Mucosa of rectum (tissue), 2 donors: ENCODE results near the gene AQP4.

Source experiments
- H3K27ac ChIP-seq, 2 donors: one replicate each; pipeline ENCODE4 v1.7.0; 2013; ENCODE audit warnings: inconsistent platforms in 2 of 2, low read depth in 2 of 2, low read length in 2 of 2
- H3K27me3 ChIP-seq, 2 donors: one replicate each; pipeline ENCODE4 v1.7.0; 2013; ENCODE audit warnings: low read length in 2 of 2; ENCODE audit not compliant: control insufficient read depth in 2 of 2, insufficient read depth in 2 of 2
- H3K36me3 ChIP-seq, 2 donors: one replicate each; pipeline ENCODE4 v1.7.0; 2013; ENCODE audit warnings: low read length in 2 of 2; ENCODE audit not compliant: control insufficient read depth in 2 of 2, insufficient read depth in 2 of 2
- H3K4me1 ChIP-seq, 2 donors: one replicate each; pipeline ENCODE4 v1.7.0; 2013; ENCODE audit warnings: low read length in 2 of 2, mild to moderate bottlenecking in 1 of 2; ENCODE audit not compliant: control insufficient read depth in 2 of 2, insufficient read depth in 2 of 2
- H3K4me3 ChIP-seq, 2 donors: one replicate each; pipeline ENCODE4 v1.7.0; 2013; ENCODE audit warnings: low read length in 2 of 2
- H3K9ac ChIP-seq, 2 donors: one replicate each; pipeline ENCODE4 v1.7.0; 2013; ENCODE audit warnings: low read length in 2 of 2, low read depth in 1 of 2, mild to moderate bottlenecking in 1 of 2
- H3K9me3 ChIP-seq, 2 donors: one replicate each; pipeline ENCODE4 v1.7.0; 2013; ENCODE audit warnings: low read length in 2 of 2; ENCODE audit not compliant: control insufficient read depth in 2 of 2
- donor health status: healthy.
- donor health status: Normal muscosa, but diverticular disease.

Gene AQP4

DNA sequence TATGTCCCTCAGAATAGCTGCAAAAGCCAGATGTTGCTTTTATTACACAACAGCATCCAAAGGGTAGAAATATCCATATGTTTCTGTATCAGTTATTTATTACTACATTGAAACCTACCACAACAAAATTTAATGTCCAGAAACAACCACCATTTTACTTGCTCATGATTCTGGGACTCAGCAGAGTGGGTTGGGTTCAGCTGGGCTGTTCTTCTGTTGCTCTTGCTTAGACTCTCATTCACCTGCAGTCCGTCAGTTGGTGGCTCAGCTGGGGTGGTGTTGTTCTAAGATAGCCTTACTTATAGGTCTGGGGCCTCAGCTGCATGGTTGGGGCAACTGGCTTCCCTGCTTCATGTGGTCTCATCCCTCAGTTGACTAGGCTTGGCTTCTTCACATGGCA is 21.7 kb downstream of the AQP4 start:
- H3K9ac ChIP-seq = no peak overlapping the region
- no peak overlapping the region for H3K4me3 ChIP-seq
- peaks cover 0 to 2% of the 10 kb centered on the region in 2 donors for H3K9me3 ChIP-seq
- no peaks in the 10 kb centered on the region for H3K27me3 ChIP-seq
- no peaks in the 10 kb centered on the region for H3K36me3 ChIP-seq
- no peaks in the 10 kb centered on the region for H3K4me1 ChIP-seq
- no peak overlapping the region for H3K27ac ChIP-seq

- Histone ChIP-seq H3K9ac (no peak overlapping the region), H3K36me3 (no peaks in the 10 kb centered on the region), H3K27ac (no peak overlapping the region), H3K27me3 (no peaks in the 10 kb centered on the region), H3K4me1 (no peaks in the 10 kb centered on the region), H3K9me3 (peaks cover 0 to 2% of the 10 kb centered on the region in 2 donors), H3K4me3 (no peak overlapping the region)
Observed at GRCh38 chr18:26840965-26841364, 24.5 kb downstream of the AQP4 start.

- Histone ChIP-seq H3K27me3 (no peaks in the 10 kb centered on the region), H3K36me3 (no peaks in the 10 kb centered on the region), H3K9ac (no peak overlapping the region), H3K4me3 (no peak overlapping the region), H3K4me1 (no peaks in the 10 kb centered on the region), H3K27ac (no peak overlapping the region), H3K9me3 (peaks cover 0 to 2% of the 10 kb centered on the region in 2 donors)
Observed at GRCh38 chr18:26839609-26840008, 25.9 kb downstream of the AQP4 start.

- no peak overlapping the region for H3K9ac ChIP-seq
- H3K9me3 ChIP-seq = no peaks in the 10 kb centered on the region
- no peaks in the 10 kb centered on the region for H3K36me3 ChIP-seq
- no peak overlapping the region for H3K27ac ChIP-seq
- H3K4me1 ChIP-seq = no peaks in the 10 kb centered on the region
- H3K27me3 ChIP-seq = no peaks in the 10 kb centered on the region
- no peak overlapping the region for H3K4me3 ChIP-seq
Observed at GRCh38 chr18:26832302-26832701, 33.2 kb downstream of the AQP4 start.

GRCh38 chr18:26827581-26827980 is 37.9 kb downstream of the AQP4 start:
- no peaks in the 10 kb centered on the region for H3K27me3 ChIP-seq
- no peak overlapping the region for H3K27ac ChIP-seq
- no peaks in the 10 kb centered on the region for H3K4me1 ChIP-seq
- no peaks in the 10 kb centered on the region for H3K36me3 ChIP-seq
- H3K4me3 ChIP-seq = no peak overlapping the region
- no peaks in the 10 kb centered on the region for H3K9me3 ChIP-seq
- H3K9ac ChIP-seq = no peak overlapping the region

GRCh38 chr18:26826656-26827235 is 38.8 kb downstream of the AQP4 start:
- H3K4me1 ChIP-seq = no peaks in the 10 kb centered on the region
- no peak overlapping the region for H3K4me3 ChIP-seq
- no peaks in the 10 kb centered on the region for H3K36me3 ChIP-seq
- no peak overlapping the region for H3K27ac ChIP-seq
- H3K27me3 ChIP-seq = no peaks in the 10 kb centered on the region
- no peaks in the 10 kb centered on the region for H3K9me3 ChIP-seq
- no peak overlapping the region for H3K9ac ChIP-seq

GRCh38 chr18:26821181-26821580 is 44.3 kb downstream of the AQP4 start:
- H3K27ac ChIP-seq = no peak overlapping the region

GRCh38 chr18:26819046-26819445 is 46.5 kb downstream of the AQP4 start:
- H3K27ac ChIP-seq = no peak overlapping the region
- H3K9me3 ChIP-seq = peaks cover 0 to 3% of the 10 kb centered on the region in 2 donors
- H3K27me3 ChIP-seq = no peaks in the 10 kb centered on the region
- H3K4me1 ChIP-seq = no peaks in the 10 kb centered on the region
- H3K36me3 ChIP-seq = no peaks in the 10 kb centered on the region
- no peak overlapping the region for H3K9ac ChIP-seq
- no peak overlapping the region for H3K4me3 ChIP-seq

More at GRCh38 chr18:26821181-26821580, 44.3 kb downstream of the AQP4 start:
- Histone ChIP-seq H3K4me1 (no peaks in the 10 kb centered on the region), H3K36me3 (no peaks in the 10 kb centered on the region), H3K27me3 (no peaks in the 10 kb centered on the region), H3K9ac (no peak overlapping the region), H3K4me3 (no peak overlapping the region), H3K9me3 (peaks cover 0 to 3% of the 10 kb centered on the region in 2 donors)

DNA sequence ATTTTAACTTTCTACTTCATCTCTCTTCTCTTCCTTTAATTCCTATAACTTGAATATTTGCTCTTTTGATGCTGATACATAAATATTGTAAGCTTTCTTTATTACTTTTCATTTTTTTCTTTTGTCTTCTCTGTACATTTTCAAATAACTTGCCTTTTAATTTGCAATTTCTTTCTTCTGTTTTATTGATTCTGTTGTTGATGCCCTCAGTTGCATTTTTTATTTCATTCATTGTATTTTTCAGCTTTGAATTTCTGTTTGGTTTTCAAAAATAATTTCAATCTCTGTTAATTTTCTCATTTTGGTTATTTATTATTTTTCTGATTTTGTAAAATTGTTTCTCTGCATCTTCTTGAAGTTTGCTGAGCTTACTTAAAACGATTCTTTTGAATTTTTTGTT is 47.0 kb downstream of the AQP4 start:
- H3K27me3 ChIP-seq = no peaks in the 10 kb centered on the region
- peaks cover 0 to 3% of the 10 kb centered on the region in 2 donors for H3K9me3 ChIP-seq
- no peak overlapping the region for H3K4me3 ChIP-seq
- no peak overlapping the region for H3K9ac ChIP-seq
- H3K27ac ChIP-seq = no peak overlapping the region
- no peaks in the 10 kb centered on the region for H3K36me3 ChIP-seq
- no peaks in the 10 kb centered on the region for H3K4me1 ChIP-seq

DNA sequence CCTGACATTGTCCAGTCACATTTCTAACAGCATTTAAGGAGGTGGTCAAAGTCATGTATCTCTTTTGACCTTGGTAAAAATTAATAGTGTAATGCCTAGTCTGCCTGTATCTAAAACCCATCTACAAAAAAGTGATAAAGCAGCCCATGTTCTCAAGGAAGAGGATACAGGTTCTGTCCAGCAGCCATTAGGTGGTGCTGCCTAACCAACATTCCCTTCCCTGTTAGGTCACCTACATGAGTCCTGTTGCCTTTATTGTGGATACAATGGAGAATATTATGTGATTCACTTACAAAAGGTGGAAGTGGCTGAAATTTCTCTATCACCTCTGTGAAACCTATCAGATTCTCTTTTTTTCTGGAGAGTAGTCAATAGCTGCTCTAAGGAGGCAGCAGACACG is 52.5 kb downstream of the AQP4 start:
- Histone ChIP-seq H3K9me3 (no peaks in the 10 kb centered on the region), H3K4me3 (no peak overlapping the region), H3K9ac (no peak overlapping the region), H3K4me1 (no peaks in the 10 kb centered on the region), H3K27ac (no peak overlapping the region), H3K27me3 (no peaks in the 10 kb centered on the region), H3K36me3 (no peaks in the 10 kb centered on the region)

GRCh38 chr18:26812462-26812861 is 53.0 kb downstream of the AQP4 start:
- Histone ChIP-seq H3K27me3 (no peaks in the 10 kb centered on the region), H3K4me3 (no peak overlapping the region), H3K9ac (no peak overlapping the region), H3K27ac (no peak overlapping the region), H3K4me1 (no peaks in the 10 kb centered on the region), H3K9me3 (no peaks in the 10 kb centered on the region), H3K36me3 (no peaks in the 10 kb centered on the region)
